HG02970 (cell line): ENCODE data around the gene GLCE.

Experiments used
- ATAC-seq: cut with Tn5 transposase; IDR thresholded peaks from one replicate; pipeline ENCODE4 v1.9.1; 2021; ENCODE audit warnings: mild to moderate bottlenecking, moderate library complexity, moderate number of reproducible peaks; ENCODE audit not compliant: unreplicated experiment, low FRiP score

The GLCE gene

DNA sequence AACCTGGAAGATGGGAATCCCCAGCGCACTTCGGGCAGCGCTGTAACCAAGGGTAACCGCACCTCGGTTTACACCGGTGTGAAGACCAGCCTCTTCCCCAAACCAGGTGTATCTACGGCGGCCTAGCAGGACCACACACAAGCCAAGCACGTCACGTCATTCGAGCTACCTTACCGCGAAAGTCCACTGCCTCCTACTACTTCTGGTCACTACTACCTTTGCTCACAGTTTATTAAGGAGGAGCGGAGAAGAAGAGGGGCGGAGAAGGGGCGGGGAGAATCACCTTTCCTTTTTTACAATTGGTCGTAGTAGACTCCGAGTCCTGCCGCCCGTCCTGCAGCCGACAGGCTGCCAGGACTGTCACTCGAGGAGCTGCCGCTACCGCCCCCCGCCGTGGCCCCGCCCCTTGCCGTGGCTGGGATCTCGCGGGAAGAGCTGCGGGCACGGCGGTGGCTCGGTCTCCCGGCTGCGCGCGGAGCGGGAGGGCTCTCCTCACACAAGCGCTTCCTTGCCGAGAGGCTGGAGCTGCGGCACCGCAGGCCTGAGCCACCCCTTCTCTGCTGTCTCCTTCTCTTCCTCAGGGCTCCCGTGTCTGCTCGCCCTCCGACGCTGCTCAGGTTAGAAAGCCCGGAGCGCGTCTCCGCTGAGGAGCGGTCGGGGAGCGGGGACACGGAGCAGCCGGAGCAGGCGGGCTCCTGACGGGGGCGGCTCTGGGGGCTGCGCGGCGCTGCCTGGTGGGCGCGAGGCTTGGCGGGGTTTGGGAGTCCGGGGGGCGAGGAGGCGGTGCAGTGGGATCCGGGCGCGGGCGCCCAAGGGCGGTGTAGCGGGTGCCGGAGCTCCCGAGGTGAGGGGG lies at the start of gene GLCE:
GLCE (plus strand) TSS at position 495 of the 853 bp plus-strand sequence. CDS start 95,172 bp downstream, outside the sequence.
- ATAC-seq, result peak; percentile 89

DNA sequence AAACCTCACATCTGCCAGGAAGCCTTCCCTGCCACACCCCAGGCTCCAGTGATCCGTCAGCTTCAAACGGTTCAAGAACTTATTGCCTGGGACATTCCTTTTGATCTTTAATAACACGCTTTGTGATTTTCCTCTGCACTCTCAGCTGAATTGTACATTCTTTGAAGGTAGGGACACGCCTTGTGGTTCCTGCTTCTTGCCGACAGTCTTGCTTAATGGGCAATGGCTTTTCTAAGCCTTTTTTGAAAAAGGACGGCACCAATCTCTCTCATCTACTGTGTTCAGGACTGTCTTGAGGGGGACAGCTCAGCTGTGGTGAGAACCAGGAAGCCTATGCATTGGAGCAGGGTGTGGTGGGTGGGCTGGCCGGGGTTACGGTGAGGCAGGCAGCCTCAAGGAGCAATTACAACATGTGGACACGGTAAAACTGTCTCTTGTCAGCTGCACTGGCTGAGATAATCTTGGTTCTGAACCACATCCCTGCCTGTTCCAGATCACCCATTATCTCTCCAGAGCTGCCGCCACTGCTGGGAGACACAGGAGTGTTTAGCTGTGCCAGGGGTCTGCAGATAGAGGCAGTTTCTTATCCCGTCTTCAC lies 46.0 kb upstream of the GLCE start:
- ATAC-seq, result no peak

DNA sequence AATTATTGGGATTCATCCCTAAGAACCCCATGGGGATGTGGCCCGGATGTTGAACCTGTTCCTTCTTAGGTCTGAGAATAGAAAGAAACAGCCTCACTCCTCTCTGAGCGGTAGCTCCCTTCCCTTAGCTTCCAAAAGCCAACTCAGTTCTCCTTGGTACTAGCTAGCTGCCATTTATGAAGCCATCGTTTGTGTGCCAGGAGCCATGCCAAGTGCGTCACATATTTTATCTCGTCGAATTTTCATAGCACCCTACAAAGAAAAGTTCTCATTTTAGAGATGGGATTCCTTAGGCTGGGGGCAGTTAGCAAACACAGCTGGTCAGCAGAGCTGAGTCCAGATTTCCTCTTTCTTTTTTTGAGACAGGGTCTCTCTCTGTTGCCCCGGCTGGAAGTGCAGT lies 45.4 kb upstream of the GLCE start:
- no peak for ATAC-seq

DNA sequence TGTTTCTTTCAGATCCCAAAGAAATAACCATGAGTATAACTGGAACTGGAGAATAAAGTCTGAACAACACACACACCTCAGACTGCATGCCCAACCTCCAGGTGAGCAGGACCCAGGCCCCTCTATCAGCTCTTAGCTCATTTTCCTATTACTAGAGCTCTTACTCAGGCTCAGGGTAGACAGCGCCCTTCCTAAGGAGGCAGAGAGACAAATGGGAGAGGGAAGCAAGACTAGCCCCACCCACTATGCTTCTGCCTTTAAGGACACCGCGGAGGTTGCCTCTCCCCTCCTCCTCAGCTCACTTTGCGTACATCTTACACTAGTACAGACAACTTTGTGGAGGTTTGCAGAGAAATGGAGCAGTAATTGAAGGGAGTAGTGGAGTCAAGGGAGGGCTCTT lies 44.0 kb upstream of the GLCE start:
- no peak for ATAC-seq

DNA sequence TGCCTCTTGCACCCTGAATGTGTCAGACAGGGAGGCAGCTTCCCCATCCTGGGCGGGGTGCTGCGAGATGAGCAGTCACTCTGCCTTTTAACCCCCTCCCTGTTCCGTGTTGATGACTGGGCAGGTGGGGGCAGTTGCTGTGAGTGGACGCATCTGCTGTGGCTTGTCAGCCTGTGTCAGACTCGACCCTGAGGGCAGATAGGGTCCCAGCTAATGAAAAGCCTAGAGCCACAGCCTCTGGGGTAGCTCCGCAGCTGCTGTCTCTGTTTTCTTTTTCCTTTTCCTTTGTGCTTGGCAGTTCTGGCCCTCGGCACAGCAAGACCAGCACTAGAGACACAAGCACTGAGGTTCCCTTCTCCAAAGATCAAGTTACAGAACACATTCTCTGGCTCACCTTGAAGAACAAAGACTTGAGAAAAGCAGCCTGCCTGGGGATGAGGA lies 43.0 kb upstream of the GLCE start:
- ATAC-seq, result no peak

DNA sequence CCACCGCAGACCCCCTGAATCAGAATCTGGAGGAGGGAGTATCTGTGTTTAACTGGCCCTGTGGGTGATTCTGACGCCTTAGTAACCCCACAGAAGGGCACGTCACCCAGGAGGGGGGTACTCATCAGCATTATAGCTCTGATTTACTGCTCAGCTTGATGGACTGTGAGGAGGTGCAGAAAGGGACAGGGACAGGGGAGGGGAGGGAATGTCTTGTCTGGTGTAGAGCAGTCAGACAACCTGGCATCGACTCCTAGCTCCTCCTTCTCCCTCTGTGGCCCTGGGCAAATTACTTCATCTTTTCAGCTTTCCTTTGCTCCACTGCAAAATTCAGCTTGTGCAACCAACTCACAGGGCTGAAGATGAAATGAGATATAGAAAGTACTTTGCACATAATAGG lies 42.3 kb upstream of the GLCE start:
- no peak for ATAC-seq

DNA sequence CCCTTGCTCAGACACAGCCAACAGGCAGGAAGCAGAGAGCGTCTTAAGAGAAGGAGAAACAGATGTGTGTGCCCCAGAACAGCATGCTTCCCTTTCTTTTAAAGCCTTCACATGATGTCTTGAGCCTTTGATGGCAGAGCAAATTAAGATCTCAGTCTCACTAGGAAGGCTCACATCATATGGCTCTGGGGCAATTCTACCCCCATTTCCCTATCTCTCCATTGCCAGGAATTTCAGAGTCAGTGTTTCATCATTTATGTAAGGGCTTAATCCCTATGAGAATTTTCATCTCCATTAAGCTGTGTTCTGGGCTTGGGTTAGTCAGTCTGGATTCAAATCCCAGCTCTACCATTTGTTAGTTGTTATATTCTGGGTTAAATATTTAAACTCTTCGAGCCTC lies 41.4 kb upstream of the GLCE start:
- no peak for ATAC-seq

DNA sequence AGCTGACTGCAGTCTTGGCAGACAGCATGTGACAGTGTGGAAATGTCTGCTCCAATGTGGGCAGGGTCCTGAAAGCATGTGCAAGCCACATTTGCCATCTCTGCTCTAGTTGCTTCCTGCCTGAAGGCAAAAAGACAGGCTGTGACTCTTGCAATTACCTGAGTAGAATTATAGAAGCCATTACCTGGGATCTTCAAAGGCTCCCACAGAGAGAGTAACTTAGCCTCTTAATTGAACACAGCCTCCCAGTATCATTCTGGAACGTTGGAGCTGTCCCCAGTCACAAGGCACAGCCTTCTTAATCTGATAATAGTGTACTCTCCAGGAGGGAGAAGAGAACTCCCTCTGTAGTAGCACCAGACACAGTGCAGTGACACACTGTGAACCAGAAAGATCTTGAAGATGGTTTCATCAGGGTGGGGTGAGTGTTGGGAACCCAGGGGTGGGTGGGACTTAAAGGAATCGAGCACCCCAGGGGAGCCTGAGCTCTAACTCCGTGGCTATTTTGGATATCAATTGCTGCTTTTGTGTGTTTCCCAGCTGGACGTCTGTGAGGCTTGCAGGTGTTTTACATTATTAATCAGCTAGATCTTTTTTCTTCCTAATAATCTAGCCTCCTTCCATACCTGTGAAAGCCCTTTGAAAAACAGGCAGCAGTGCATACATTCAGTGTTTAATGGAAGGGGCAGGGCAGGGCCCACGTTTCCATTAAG lies 40.6 kb upstream of the GLCE start:
- no peak for ATAC-seq

DNA sequence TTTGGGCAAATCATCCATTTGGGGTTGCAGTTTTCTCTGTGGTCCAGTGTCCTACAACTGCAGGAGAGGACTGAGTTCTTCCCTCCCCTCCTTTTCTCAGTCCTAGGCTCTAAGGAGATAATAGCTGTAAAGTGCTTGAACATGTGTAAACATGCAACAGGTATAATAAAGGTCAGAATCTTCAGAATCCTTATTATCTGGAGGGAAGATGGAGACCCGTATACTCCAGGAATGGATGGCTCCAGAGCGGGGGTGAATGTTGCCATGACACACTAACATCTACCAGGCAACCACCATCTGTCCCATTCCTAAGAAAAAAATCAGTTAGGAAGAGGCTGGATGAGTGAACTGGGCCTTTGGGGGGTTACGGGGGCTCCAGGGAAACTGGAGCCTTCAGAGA lies 39.7 kb upstream of the GLCE start:
- ATAC-seq, result no peak

DNA sequence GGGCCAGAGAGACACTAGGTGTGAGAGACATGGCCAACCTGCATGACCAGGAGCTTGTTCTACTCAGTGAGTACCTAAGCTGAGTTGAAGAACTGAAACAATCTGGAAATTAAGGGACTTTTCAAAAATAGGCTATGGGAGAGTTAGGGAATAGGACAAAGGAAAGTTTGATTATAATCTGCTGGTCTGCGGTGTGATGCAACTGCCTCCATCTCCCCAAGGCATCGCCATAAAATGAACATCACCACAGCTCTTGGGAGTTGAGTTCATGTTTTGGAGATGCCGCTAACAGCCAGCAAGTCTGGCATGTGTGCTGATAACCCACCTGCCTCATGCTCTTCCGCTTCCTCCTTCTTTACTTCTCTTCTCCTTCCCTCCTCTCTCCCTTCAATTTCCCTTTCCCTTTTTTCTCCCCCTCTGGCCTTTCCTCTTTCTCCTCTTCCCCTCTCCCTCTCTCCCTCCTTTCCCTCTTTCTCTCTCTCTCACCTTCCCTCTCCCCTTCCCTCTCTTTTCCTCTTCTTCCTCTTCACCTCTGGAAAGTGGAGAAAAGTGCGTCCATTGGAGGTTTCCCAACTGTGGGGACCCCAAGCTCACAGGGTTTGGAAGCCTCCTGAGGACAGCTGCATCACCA lies 39.1 kb upstream of the GLCE start:
- no peak for ATAC-seq

DNA sequence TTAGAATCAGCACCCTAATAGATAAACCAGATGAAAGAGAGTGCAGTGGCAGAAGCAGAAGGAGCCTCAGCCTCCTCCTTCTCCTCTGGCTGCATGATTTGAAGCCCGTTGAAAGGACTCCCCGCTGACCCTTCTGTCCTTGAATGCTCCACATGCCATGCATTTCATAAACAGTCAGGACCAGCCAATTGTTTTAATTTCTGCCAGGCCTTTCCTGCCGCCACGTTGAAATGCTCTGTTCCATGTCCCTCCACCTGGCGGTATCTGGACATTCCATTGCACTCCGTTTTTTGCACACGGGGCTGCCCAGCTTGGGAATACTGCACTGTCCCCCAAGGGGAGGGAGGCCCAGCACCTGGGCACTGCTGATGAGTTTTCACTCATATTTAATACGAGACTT lies 35.2 kb upstream of the GLCE start:
- ATAC-seq, result no peak

DNA sequence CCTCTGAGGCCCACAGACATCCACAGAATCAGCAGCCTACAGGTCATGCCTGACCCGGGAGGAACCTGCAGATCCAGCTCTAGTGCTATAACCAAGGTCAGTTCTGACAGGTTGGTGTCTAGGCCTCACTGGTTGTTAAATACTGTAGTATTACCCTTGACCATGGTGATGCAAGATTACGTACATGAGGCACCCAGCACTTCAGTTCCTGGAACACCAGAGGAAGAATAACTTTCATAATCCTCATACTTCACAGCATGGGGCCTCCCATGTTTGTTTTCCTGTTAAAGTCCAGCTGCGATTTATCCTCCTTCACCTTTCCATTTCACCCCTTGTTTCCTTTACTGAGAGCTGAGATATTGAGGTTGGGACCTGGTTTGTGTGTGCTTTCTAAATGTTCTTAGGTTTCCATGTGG lies 34.4 kb upstream of the GLCE start:
- no peak for ATAC-seq

DNA sequence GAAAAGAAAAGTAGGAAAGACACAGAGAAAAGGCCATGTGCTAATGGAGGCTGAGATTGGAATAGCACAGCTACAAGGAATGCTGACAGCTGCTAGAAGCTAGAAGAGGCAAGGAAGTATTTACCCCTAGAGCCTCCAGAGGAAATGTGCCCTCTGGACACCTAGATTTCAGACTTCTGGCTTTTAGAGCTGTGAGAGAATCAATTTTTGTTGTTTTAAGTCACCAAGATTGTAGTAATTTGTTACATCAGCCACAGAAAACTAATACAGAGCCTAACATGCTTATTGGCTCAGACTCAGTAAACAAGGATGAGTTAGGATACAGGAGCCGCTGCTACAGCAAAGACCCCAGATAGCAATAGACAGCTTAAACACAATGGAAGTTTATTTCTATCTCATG lies 33.1 kb upstream of the GLCE start:
- ATAC-seq, result no peak

DNA sequence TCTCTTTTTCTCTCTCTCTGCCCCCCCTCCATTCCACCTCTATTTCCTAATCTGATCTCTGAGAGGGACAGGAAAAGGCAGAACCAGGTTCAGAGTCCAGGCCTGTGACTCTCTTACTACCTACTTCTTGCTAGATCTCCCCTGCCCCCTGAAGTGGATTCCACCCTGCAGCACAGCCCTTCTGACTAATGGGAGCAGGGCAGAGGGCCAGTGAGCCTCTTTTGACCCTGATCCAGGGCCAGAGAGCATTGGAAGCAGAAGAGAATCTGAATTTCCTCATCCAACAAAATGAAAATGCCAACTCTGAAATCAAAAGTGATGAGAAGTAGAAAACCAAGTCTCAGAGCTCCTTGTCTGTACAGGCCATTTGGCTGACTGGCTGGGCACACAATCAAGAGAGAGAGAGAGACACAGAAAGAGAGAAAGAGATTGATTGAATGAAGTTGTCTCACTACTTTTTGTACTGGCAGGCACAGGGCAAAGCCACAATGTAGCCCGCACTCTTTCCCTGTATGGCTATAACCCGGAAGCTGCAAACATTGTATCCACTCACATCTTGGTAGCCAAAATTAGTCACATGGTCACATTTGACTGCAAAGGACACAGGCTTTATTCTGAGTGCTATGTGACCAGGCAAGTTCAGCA lies 31.6 kb upstream of the GLCE start:
- no peak for ATAC-seq

DNA sequence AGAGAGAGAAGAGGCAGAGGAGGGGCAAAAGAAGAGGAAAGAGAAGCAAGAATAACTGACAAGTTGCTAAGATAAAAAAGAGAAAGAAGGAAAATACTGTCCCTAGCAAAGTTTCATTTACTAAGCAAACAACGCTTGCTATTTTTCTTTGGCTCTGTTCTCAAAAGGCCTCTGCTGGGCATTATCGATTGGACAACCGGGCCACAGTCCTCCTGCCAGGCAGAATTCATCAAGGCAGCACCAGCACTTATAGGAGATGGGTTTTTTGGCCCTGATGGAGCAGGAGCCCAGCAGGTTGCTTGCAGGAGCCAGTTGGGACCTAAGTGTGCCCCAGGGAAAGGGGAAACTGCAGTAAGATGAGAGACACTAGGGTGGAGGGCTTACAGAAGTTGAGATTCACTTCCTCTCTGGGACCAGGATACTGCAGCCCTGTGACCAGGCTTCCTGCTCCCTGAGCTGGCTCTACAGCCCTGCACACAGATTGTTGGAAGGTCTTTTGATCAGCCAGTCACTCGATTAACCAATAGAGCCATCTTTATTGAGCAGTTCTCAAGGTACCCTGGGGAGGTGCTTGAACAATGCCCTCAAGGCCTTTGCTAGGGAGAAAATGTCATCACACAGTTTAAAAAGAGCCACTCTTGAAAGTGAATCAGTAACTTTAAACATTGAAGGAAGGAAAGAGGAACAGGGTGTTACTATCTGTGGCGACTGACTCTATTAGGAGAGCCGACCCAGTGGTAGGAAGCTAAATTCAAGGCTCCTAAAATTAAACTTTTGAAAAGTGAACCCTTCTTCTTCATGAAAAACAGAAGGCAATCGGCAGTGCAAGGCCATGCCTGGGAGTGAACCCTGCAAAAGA lies 28.8 kb upstream of the GLCE start:
- ATAC-seq, result no peak

DNA sequence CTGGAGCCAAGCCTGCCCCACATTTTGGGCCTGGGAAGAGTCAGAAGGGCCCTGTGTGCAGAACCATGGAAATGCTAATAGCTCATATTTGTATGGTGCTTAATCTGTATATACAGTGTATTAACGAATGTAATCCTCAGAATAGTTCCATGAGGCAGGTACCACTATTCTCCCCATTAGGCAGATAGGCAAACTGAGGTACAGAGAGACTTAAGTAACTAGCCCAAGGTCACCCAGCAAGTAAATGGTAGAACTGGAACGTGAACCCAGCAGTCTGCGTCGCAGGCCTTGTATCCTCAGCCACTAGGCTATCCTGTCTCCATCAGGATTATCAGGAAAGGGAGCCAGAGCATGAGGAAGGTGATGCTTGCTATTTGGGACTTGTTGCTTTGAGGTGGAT lies 28.0 kb upstream of the GLCE start:
- ATAC-seq, result no peak

DNA sequence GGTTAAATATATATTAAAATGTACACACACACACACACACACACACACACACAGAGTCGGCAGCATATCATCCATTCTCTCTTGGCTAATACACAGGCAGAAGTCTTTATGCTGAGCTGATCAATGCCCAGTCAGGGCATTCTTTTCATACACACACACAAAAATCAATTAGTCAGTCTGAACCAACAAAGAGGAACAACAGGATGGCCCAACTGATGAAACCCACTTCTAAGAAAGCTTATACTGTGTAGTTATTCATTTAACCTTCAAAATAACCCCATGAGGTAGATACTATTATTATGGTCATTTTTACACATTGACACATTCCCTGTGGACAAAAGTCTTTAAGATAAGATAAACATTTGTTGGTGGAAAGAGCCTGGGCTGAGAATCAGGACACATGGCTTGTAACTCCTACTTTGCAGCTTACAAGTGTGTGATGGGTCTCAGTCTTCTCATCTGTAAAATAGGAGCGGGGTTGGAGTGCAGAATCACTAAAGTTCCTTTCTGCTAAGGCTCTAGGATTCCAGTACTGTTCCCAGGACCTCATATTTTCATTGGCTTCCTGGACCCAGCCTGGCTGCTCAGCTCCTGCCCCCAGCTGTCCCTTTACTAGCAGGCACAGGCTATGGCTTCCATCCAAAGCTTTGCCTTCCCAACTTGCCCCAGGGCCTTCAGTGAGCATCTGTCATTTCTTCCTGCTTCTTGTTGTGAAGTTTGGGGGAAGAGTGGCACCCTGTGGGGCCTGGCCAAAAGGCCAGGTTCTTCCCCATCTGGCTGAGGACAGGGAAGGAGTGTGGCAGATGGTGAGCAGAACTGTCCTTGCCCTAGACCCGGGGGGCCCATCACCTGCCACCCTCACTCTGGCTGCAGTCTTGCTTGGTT lies 27.2 kb upstream of the GLCE start:
- no peak for ATAC-seq

DNA sequence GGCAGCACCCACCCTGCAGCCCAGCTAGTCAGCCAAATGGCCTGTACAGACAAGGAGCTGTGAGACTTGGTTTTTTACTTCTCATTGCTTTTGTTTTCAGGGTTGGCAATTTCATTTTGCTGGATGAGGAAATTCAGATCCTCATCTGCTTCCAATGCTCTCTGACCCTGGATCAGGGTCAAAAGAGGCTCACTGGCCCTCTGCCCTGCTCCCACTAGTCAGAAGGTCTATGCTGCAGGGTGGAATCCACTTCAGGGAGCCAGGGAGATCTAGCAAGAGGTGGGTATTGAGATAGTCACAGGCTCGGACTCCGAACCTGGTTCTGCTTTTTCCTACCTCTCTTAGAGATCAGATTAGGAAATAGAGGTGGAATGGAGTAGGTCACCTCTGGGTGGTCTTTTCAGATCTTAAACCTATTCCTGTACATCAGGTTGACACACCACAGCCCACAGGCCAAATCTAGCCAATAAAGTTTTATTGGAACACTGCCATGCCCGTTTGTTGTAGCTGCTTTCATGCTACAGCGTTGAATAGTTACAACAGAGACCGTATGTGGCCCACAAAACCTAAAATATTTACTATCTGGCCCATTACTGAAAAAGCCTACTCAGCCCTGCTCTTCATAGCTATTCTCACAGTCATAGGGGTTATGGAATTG lies 26.4 kb upstream of the GLCE start:
- no peak for ATAC-seq
